Measurements from ENCODE around the gene ASTN2.

ASTN2 gene

DNA sequence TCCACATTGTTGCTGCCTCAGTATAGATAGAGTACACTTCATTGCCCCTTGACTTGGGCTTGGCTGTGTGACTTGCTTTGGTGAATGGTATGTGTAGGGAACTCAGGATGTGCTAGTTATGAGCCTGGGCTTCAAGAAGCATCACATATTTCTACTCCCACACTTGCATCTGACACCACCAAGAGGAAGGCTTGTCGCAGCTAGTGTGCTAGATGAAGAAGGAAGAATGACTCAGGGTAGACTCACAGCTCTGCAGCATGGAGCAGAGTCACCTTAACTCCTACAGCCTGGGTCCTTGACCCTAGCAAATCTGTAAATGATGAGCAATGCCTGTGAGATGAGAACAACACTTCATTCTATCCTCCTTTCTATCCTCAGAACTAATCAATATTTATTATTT, 261.8 kb downstream of the ASTN2 start:
- Mint-ChIP-seq H3K4me1 (no peaks in the 10 kb centered on the region), H3K27ac (ENCODE audit: low read depth) (no peak overlapping the region), H3K27me3 (no peaks in the 10 kb centered on the region), H3K36me3 (ENCODE audit: insufficient read depth) (peaks cover 2% of the 10 kb centered on the region), H3K9me3 (peaks cover 5% of the 10 kb centered on the region), H3K4me3 (no peak overlapping the region)
- no peak for DNase-seq (ENCODE audit: low spot score in 2 of 2)
- ATAC-seq (replicated peaks; ENCODE audit: extremely low read depth, poor library complexity, severe bottlenecking): no peak

DNA sequence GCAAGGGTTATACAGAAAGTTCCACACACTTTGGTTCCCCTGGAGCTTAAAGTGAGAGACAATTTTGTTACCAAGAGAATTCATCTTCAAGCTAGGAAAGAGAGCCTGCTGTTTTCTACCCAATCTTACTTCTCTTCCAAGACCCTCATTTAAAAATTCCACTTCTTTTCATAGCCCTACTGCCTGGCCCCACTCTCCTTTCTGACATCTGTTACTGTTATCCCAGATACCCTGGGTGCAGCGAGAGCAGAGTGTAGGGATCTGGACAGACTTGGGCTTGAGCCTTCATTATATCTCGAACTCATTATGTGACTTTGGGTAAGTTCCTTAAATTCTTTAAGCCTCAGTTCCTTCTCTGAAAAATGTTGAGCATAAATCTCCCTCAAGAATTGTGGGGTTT, 263.1 kb downstream of the ASTN2 start:
- ATAC-seq (replicated peaks; ENCODE audit: extremely low read depth, poor library complexity, severe bottlenecking): no peak
- Mint-ChIP-seq H3K27ac (ENCODE audit: low read depth) (no peak overlapping the region), H3K9me3 (peaks cover 5% of the 10 kb centered on the region), H3K4me3 (no peak overlapping the region), H3K4me1 (no peaks in the 10 kb centered on the region), H3K27me3 (no peaks in the 10 kb centered on the region), H3K36me3 (ENCODE audit: insufficient read depth) (peaks cover 2% of the 10 kb centered on the region)
- DNase-seq (ENCODE audit: low spot score in 2 of 2): no peak

DNA sequence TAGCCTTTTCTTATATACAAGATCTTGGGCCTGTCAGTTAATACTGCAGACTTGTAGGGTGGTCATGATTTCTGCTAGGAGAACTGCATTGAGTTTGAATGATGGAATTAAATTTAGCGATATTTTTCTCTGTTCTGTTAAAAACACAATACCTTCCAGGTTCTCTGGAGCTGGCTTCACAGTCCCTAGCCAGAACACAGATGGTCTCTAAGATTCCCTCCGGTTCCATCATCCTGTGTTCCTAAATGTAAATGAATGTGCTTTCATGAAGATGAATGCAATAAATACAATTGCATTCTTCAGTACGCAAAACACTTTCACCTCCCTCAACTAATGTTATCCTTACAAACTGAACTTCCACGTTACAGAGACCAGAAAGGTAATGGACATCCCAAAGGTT, 264.9 kb downstream of the ASTN2 start:
- Mint-ChIP-seq H3K4me1 (no peaks in the 10 kb centered on the region), H3K36me3 (ENCODE audit: insufficient read depth) (peaks cover 2% of the 10 kb centered on the region), H3K27ac (ENCODE audit: low read depth) (no peak overlapping the region), H3K27me3 (no peaks in the 10 kb centered on the region), H3K4me3 (no peak overlapping the region), H3K9me3 (peaks cover 10% of the 10 kb centered on the region)
- ATAC-seq (replicated peaks; ENCODE audit: extremely low read depth, poor library complexity, severe bottlenecking) (no peak), DNase-seq (ENCODE audit: low spot score in 2 of 2) (no peak)

DNA sequence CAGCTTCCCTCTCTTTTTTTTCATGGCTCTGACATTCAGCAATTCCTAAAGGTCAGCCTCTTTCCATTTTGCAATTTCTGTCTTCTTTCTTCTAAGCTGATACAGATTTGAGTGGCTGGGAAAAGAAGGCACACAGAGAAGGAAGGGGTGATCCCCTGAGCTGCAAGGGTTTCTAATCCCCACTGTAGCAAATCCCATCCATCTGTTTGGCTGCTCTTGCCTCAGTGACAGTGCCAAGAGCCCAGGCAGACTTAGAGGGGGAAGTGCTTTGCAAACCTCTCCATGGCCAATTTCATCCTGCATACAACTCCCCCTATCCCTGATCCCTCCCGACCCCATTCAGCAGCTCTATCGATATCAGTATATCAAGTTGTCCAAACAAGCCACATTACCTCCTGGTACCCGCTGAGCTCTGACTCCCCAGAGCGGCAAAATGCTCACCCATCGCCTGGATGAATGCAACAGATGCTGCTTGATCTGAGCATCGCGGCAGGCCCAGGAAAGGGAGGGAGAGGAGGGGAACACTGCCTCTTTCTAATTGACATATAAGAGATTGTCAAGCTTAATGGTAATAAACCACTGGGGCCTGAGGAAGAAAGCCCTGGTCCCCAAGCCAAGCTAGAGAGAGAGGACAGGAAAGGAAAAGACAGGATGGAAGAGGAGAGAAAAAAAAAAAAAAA, 268.9 kb downstream of the ASTN2 start:
- DNase-seq (ENCODE audit: low spot score in 2 of 2) (no peak), ATAC-seq (replicated peaks; ENCODE audit: extremely low read depth, poor library complexity, severe bottlenecking) (no peak)
- H3K4me3 Mint-ChIP-seq: no peak overlapping the region
- H3K27me3 Mint-ChIP-seq: no peaks in the 10 kb centered on the region
- no peaks in the 10 kb centered on the region for H3K4me1 Mint-ChIP-seq
- H3K27ac Mint-ChIP-seq (ENCODE audit: low read depth): no peak overlapping the region
- peaks cover 17% of the 10 kb centered on the region for H3K9me3 Mint-ChIP-seq
- H3K36me3 Mint-ChIP-seq (ENCODE audit: insufficient read depth): peaks cover 2% of the 10 kb centered on the region

DNA sequence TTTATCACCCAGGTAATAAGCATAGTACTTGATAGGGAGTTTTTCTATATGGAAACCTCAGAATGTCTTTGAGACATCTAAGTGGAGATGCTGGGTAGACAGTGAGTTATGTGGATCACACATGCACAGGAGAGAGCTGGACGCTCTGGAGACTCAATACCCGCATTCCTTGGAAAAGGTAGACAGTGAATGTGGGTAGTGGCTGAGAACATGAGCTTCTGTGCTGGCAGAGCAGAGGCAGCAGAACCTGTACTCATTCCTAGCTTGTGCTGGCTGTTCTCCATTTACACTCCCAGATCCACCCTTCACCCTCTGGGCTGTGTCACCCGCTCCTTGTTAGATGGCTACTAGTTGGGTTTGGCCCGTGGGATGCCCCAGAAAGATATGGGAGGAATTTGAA, 269.8 kb downstream of the ASTN2 start:
- Mint-ChIP-seq H3K27ac (ENCODE audit: low read depth) (no peak overlapping the region), H3K9me3 (peaks cover 21% of the 10 kb centered on the region), H3K36me3 (ENCODE audit: insufficient read depth) (peaks cover 2% of the 10 kb centered on the region), H3K4me1 (no peaks in the 10 kb centered on the region), H3K27me3 (no peaks in the 10 kb centered on the region), H3K4me3 (no peak overlapping the region)
- ATAC-seq (replicated peaks; ENCODE audit: extremely low read depth, poor library complexity, severe bottlenecking): no peak
- DNase-seq (ENCODE audit: low spot score in 2 of 2): no peak

DNA sequence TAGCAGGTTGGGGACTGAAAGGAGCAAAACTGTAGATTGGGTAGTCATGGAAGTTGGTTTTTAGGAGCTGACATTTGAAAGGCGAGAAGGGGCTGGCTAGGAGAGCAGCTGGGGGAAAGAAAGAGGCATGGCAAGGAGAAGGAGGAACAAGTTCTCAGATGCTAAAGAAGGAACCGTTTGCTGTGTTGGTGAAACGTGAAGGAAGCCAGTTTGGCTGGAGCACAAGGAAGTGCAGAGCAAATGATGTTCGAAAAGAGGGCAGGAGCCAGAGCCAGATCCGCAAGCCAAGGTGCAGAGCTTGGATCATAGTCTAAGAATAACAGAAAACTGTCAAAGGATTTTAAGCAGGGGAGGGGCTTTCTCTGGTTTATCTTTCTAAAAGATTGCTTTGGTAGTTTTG, 276.6 kb downstream of the ASTN2 start:
- no peak overlapping the region for H3K4me3 Mint-ChIP-seq
- H3K9me3 Mint-ChIP-seq: peaks cover 18% of the 10 kb centered on the region
- DNase-seq (ENCODE audit: low spot score in 2 of 2) (no peak), ATAC-seq (replicated peaks; ENCODE audit: extremely low read depth, poor library complexity, severe bottlenecking) (no peak)
- no peaks in the 10 kb centered on the region for H3K27me3 Mint-ChIP-seq
- no peaks in the 10 kb centered on the region for H3K36me3 Mint-ChIP-seq (ENCODE audit: insufficient read depth)
- H3K4me1 Mint-ChIP-seq: no peaks in the 10 kb centered on the region
- H3K27ac Mint-ChIP-seq (ENCODE audit: low read depth): no peak overlapping the region

DNA sequence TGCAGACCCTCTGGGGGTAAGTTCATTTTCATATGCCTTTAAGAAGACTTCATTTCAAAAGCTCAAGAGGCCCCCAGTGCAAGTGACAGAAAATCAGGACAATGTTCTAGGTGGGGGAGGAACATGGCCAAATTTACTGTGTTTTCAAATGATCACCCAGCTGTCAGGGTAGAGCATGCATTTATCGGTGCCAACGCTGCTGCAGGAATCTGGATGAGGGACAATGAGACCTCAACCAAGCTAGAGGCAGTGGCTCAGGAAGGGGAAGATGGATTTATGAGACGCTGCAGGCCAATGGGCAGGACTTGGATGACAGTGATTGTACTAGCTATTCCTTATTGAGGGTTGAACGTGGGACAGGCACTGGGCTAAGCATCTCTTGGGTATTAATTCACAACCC, 278.4 kb downstream of the ASTN2 start:
- DNase-seq (ENCODE audit: low spot score in 2 of 2) (no peak), ATAC-seq (replicated peaks; ENCODE audit: extremely low read depth, poor library complexity, severe bottlenecking) (no peak)
- no peaks in the 10 kb centered on the region for H3K4me1 Mint-ChIP-seq
- H3K27me3 Mint-ChIP-seq: no peaks in the 10 kb centered on the region
- no peak overlapping the region for H3K4me3 Mint-ChIP-seq
- H3K36me3 Mint-ChIP-seq (ENCODE audit: insufficient read depth): no peaks in the 10 kb centered on the region
- peaks cover 12% of the 10 kb centered on the region for H3K9me3 Mint-ChIP-seq
- no peak overlapping the region for H3K27ac Mint-ChIP-seq (ENCODE audit: low read depth)

DNA sequence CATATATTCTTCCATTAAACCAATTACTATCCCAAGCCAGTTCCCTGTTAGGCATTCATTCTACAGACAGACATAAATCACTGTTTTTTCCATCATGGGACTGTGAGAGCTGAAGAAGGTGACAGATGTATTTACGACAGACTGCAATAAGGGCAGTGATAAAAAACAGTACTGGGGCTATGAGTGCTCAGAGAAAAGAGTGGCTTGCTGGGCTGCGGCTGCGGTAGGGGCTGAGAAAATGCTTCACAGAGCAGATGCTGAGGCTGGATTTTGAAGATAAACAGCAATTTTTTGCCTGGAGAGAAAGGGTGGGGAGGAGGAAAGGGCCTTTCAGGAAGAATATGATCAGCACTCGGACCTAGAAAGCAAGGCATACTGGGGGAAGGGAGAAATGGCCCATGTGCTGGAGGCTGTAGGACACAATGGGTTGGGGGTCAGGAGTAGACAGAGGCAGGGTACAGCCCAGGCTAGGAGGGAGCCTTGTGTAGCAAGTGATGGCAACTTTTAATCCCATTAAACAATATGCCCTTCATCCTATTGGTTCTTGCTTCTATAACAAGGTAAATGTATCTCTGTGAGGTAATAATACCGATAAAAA, 279.3 kb downstream of the ASTN2 start:
- peaks cover 12% of the 10 kb centered on the region for H3K9me3 Mint-ChIP-seq
- H3K4me3 Mint-ChIP-seq: no peak overlapping the region
- no peaks in the 10 kb centered on the region for H3K36me3 Mint-ChIP-seq (ENCODE audit: insufficient read depth)
- no peaks in the 10 kb centered on the region for H3K4me1 Mint-ChIP-seq
- DNase-seq (ENCODE audit: low spot score in 2 of 2) (no peak), ATAC-seq (replicated peaks; ENCODE audit: extremely low read depth, poor library complexity, severe bottlenecking) (no peak)
- H3K27ac Mint-ChIP-seq (ENCODE audit: low read depth): no peak overlapping the region
- no peaks in the 10 kb centered on the region for H3K27me3 Mint-ChIP-seq

DNA sequence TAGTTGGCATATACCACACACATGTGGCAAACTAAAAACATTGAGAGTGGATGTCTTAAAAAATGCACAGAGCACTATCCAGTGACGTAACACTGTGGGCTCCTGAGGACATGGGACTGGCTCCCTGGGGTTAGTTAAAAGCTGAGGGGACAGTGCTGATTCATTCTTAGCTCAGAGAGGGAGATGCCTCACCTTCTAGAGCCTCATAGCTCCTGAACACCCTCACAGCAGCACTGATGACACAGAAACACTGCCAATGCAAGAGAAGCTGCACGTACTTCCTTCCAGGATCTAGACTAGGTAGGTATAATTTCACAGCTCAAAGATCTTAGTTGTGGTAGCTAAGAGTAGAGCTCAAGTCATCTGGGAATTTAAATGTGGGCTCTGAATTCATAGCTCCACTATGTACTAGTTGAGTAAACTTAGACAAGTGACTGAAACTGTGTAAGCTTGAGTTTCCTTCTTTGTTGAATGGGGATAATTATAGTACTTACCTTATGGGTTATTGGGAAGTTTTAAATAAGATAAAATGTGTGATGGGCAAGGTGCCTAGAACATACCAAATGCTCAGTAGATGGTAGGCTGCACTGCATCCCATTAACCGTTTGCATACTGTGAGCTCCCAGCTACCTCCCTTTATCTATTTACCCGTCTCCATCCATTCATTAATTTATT, 279.9 kb downstream of the ASTN2 start:
- ATAC-seq (replicated peaks; ENCODE audit: extremely low read depth, poor library complexity, severe bottlenecking) (no peak), DNase-seq (ENCODE audit: low spot score in 2 of 2) (no peak)
- Mint-ChIP-seq H3K4me1 (no peaks in the 10 kb centered on the region), H3K4me3 (no peak overlapping the region), H3K36me3 (ENCODE audit: insufficient read depth) (no peaks in the 10 kb centered on the region), H3K27me3 (no peaks in the 10 kb centered on the region), H3K27ac (ENCODE audit: low read depth) (no peak overlapping the region), H3K9me3 (peaks cover 6% of the 10 kb centered on the region)

DNA sequence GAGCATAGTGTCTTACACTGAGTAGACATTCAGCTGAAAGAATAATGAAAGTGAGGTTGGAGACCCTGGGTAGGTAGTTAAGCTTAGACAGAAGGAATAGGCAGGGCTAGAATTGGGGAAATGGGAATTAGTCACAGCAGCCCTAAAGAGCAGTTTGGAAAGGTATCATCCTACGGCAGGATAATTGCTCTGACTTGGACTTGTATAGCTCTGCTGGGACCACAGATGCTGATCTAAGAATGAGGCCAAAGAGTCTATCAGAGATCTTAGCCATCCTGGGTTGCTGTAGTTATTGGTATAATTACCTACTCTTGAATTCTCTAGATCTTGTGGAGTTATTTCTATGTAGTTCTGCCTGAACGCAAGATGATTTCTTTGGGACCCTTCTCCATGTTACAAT, 288.0 kb downstream of the ASTN2 start:
- peaks cover 20% of the 10 kb centered on the region for H3K9me3 Mint-ChIP-seq
- ATAC-seq (replicated peaks; ENCODE audit: extremely low read depth, poor library complexity, severe bottlenecking) (no peak), DNase-seq (ENCODE audit: low spot score in 2 of 2) (no peak)
- H3K27me3 Mint-ChIP-seq: no peaks in the 10 kb centered on the region
- H3K4me1 Mint-ChIP-seq: no peaks in the 10 kb centered on the region
- H3K4me3 Mint-ChIP-seq: no peak overlapping the region
- H3K27ac Mint-ChIP-seq (ENCODE audit: low read depth): no peak overlapping the region
- H3K36me3 Mint-ChIP-seq (ENCODE audit: insufficient read depth): no peaks in the 10 kb centered on the region

DNA sequence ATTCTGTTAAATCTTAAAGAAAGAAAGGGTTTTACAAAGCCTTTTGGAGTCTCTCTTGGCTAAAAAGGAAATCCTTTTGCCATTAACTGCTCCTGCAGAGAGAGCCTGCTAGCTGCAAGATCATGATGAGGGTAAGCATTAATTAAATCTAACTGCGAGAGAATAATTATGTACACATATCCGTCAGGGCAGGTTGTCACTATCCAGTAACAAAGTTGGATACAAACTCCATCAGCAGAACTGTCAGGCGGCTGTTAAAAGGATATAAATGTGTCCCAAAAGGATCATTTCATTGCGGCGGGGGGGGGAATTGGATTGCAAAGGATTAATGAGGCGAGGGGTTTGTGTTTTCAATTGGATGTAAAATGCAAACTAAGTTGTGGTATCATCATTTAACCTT, 289.3 kb downstream of the ASTN2 start:
- peaks cover 24% of the 10 kb centered on the region for H3K9me3 Mint-ChIP-seq
- ATAC-seq (replicated peaks; ENCODE audit: extremely low read depth, poor library complexity, severe bottlenecking): no peak
- no peak for DNase-seq (ENCODE audit: low spot score in 2 of 2)
- H3K4me1 Mint-ChIP-seq: no peaks in the 10 kb centered on the region
- no peak overlapping the region for H3K4me3 Mint-ChIP-seq
- no peaks in the 10 kb centered on the region for H3K36me3 Mint-ChIP-seq (ENCODE audit: insufficient read depth)
- no peak overlapping the region for H3K27ac Mint-ChIP-seq (ENCODE audit: low read depth)
- no peaks in the 10 kb centered on the region for H3K27me3 Mint-ChIP-seq

DNA sequence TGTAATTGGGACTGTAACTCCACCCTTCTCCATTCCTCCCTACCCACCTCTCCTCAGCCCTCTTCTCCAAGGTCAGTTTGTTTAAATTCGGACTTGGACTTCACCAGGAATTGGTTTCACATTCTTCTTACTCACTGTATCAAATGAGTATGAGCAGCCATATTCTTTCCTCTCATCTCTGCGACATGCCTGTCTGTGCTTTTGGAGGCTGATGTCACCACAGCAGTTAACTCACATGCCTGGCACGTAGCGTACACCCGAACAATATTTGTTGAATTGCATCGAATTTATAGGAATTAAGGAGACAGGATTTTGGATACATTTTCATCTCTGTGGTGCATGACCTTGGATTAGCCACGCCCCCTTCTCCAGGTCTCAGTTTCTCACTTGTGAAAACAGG, 291.1 kb downstream of the ASTN2 start:
- Mint-ChIP-seq H3K4me1 (no peaks in the 10 kb centered on the region), H3K27ac (ENCODE audit: low read depth) (no peak overlapping the region), H3K27me3 (no peaks in the 10 kb centered on the region), H3K4me3 (no peak overlapping the region), H3K9me3 (peaks cover 26% of the 10 kb centered on the region), H3K36me3 (ENCODE audit: insufficient read depth) (no peaks in the 10 kb centered on the region)
- ATAC-seq (replicated peaks; ENCODE audit: extremely low read depth, poor library complexity, severe bottlenecking) (no peak), DNase-seq (ENCODE audit: low spot score in 2 of 2) (no peak)

DNA sequence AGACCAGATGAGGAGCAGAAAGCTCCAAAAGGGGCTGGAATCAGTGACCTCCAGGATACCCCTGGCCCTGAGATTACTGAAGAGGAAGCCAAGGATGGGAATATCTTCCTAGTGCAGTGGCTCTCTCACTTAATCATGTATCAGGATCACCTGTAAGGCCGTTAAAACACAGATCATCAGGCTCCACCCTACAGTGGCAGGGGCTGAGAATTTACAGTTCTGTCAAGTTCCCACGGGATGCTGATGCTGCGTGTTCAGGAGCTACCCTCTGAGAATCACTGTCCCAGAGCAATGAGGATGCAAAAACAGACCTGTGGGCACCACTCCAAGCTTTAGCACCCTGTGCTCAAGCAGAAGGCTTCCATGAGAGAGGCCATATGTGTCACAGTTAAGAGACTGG, 291.9 kb downstream of the ASTN2 start:
- H3K4me1 Mint-ChIP-seq: no peaks in the 10 kb centered on the region

More for the DNA sequence above, 291.9 kb downstream of the ASTN2 start:
- no peaks in the 10 kb centered on the region for H3K27me3 Mint-ChIP-seq
- H3K4me3 Mint-ChIP-seq: no peak overlapping the region
- no peak for ATAC-seq (replicated peaks; ENCODE audit: extremely low read depth, poor library complexity, severe bottlenecking)
- DNase-seq (ENCODE audit: low spot score in 2 of 2): no peak
- peaks cover 25% of the 10 kb centered on the region for H3K9me3 Mint-ChIP-seq
- H3K36me3 Mint-ChIP-seq (ENCODE audit: insufficient read depth): no peaks in the 10 kb centered on the region
- no peak overlapping the region for H3K27ac Mint-ChIP-seq (ENCODE audit: low read depth)

All from central memory CD8-positive, alpha-beta T cell (primary cell).